DOHH2 (cell line): ENCODE measurements around the gene DGKB.

Experiments
- H3F3A ChIP-seq: fragments of 200-600 bp; sonication (generic), shearing (Covaris generic); 2 replicates; pipeline ENCODE4 v1.6.0; 2016; ENCODE audit warnings: antibody characterized with exemption, mild to moderate bottlenecking; ENCODE audit not compliant: control insufficient read depth, insufficient read depth
- H3K27ac ChIP-seq: fragments of 200-600 bp; sonication (generic); 2 replicates; pipeline ENCODE4 v1.5.1; 2014; ENCODE audit warnings: low read depth, mild to moderate bottlenecking, low read length, moderate library complexity
- H3K27me3 ChIP-seq: fragments of 200-600 bp; sonication (generic); 2 replicates; pipeline ENCODE4 v1.6.1; 2014; ENCODE audit warnings: mild to moderate bottlenecking, low read length, mixed read lengths; ENCODE audit not compliant: control insufficient read depth
- H3K36me3 ChIP-seq: fragments of 200-600 bp; sonication (generic); 2 replicates; pipeline ENCODE4 v1.6.1; 2014; ENCODE audit warnings: mild to moderate bottlenecking, low read length, moderate library complexity, mixed read lengths; ENCODE audit not compliant: control insufficient read depth
- H3K4me1 ChIP-seq: fragments of 200-600 bp; sonication (generic); 2 replicates; pipeline ENCODE4 v1.6.1; 2014; ENCODE audit warnings: mild to moderate bottlenecking, low read length, mixed read lengths; ENCODE audit not compliant: control insufficient read depth
- H3K4me2 ChIP-seq: fragments of 200-600 bp; sonication (generic); 2 replicates; pipeline ENCODE4 v1.6.0; 2014; ENCODE audit warnings: mild to moderate bottlenecking, low read length, moderate library complexity
- H3K4me3 ChIP-seq: fragments of 200-600 bp; sonication (generic); 2 replicates; pipeline ENCODE4 v1.5.1; 2014; ENCODE audit warnings: mild to moderate bottlenecking, low read length, mixed read lengths
- H3K79me2 ChIP-seq: fragments of 200-600 bp; sonication (generic); 2 replicates; pipeline ENCODE4 v1.6.1; 2014; ENCODE audit warnings: mild to moderate bottlenecking, low read length, mixed read lengths; ENCODE audit not compliant: control insufficient read depth
- H3K9me2 ChIP-seq: fragments of 200-600 bp; sonication (generic); replicated peaks from 2 replicates; pipeline ENCODE4 v1.6.1; 2014; ENCODE audit warnings: mild to moderate bottlenecking, low read length, mixed read lengths; ENCODE audit not compliant: control insufficient read depth
- H3K9me3 ChIP-seq: fragments of 200-600 bp; sonication (generic); 2 replicates; pipeline ENCODE4 v1.6.1; 2014; ENCODE audit warnings: antibody characterized with exemption, low read length, mixed read lengths; ENCODE audit not compliant: control insufficient read depth, insufficient read depth
- H4K20me1 ChIP-seq: fragments of 200-600 bp; sonication (generic); 2 replicates; pipeline ENCODE4 v1.6.0; 2014; ENCODE audit warnings: low read depth, mild to moderate bottlenecking, antibody characterized with exemption, low read length, moderate library complexity; ENCODE audit not compliant: control insufficient read depth, insufficient read depth
- CTCF ChIP-seq: fragments of 200-600 bp; sonication (generic); IDR thresholded peaks from one replicate; pipeline ENCODE4 v1.5.1; 2014; ENCODE audit warnings: antibody characterized with exemption, mild to moderate bottlenecking, low read depth, low read length; ENCODE audit not compliant: poor library complexity, severe bottlenecking
- EZH2phosphoT487 ChIP-seq: fragments of 200-600 bp; sonication (generic); IDR thresholded peaks from 2 replicates; pipeline ENCODE4 v1.6.1; 2017; ENCODE audit warnings: borderline replicate concordance, mild to moderate bottlenecking, antibody characterized with exemption, low read length, moderate library complexity, mixed read lengths

DGKB gene

DNA sequence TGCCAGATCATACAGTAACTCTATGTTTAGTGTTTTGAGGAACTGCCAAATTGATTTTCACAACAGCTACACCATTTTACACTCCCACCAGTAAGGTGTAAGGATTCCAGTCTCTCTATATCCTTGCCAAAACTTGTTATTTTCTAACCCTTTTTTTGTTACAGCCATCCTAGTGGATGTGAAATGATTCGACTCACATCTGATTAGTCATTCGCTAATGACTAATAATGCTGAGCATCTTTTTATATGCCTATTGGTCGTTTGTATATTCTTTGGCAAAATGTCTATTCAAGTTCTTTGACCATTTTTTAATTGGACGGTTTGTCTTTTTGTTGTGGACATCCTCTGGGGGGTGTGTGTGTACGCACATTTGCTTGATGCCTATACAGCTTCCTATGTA is 142.8 kb downstream of the DGKB start:
- Histone ChIP-seq H3K27me3 (no peaks in the 10 kb centered on the region), H3K4me3 (no peak overlapping the region), H3F3A (no peaks in the 10 kb centered on the region), H3K36me3 (no peaks in the 10 kb centered on the region), H3K9me3 (no peaks in the 10 kb centered on the region), H3K79me2 (no peaks in the 10 kb centered on the region), H3K4me2 (no peak overlapping the region), H4K20me1 (no peaks in the 10 kb centered on the region), H3K9me2 (no peaks in the 10 kb centered on the region), H3K27ac (no peak overlapping the region), H3K4me1 (no peaks in the 10 kb centered on the region)
- TF ChIP-seq EZH2phosphoT487, result no peak
- TF ChIP-seq CTCF, result no peak

DNA sequence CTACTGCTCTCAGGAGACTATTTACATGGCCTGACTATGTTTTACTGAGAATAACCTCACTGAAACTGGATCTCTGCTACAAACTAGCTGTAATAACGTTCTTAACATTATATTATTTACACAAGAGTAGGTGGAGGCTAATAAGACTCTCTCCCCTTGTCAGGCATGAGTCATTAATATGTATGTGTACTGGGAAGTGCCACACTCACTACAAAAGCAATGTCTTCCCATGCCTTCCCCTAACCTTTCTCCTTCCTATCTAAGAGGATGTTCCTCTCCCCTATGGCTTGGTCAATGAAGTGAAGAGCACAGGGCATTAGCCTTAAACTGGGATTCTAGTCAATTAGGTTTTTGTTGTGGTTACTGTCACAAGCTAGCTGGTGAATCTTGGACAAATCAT is 147.9 kb downstream of the DGKB start:
- no peaks in the 10 kb centered on the region for H3K79me2 ChIP-seq
- no peak overlapping the region for H3K4me3 ChIP-seq
- H3K27me3 ChIP-seq, result no peaks in the 10 kb centered on the region
- H3K4me2 ChIP-seq, result no peak overlapping the region
- no peaks in the 10 kb centered on the region for H4K20me1 ChIP-seq
- no peaks in the 10 kb centered on the region for H3F3A ChIP-seq
- H3K9me2 ChIP-seq, result 0 out of 2 replicates have a peak, but pooled peaks cover 3% of the 10 kb centered on the region
- H3K9me3 ChIP-seq, result no peaks in the 10 kb centered on the region
- no peak overlapping the region for H3K27ac ChIP-seq
- H3K4me1 ChIP-seq, result no peaks in the 10 kb centered on the region
- no peaks in the 10 kb centered on the region for H3K36me3 ChIP-seq
- TF ChIP-seq CTCF, result no peak
- no peak for TF ChIP-seq EZH2phosphoT487

- Histone ChIP-seq H3K4me3 (no peak overlapping the region), H3K79me2 (no peaks in the 10 kb centered on the region), H3K36me3 (no peaks in the 10 kb centered on the region), H3K4me1 (no peaks in the 10 kb centered on the region), H4K20me1 (no peaks in the 10 kb centered on the region), H3K4me2 (no peak overlapping the region), H3K27ac (no peak overlapping the region), H3K9me3 (no peaks in the 10 kb centered on the region), H3K27me3 (no peaks in the 10 kb centered on the region), H3K9me2 (0 out of 2 replicates have a peak, but pooled peaks cover 3% of the 10 kb centered on the region), H3F3A (no peaks in the 10 kb centered on the region)
- TF ChIP-seq CTCF, result no peak
These were observed 150.2 kb downstream of the DGKB start for GRCh38 chr7:14752301-14752700.

DNA sequence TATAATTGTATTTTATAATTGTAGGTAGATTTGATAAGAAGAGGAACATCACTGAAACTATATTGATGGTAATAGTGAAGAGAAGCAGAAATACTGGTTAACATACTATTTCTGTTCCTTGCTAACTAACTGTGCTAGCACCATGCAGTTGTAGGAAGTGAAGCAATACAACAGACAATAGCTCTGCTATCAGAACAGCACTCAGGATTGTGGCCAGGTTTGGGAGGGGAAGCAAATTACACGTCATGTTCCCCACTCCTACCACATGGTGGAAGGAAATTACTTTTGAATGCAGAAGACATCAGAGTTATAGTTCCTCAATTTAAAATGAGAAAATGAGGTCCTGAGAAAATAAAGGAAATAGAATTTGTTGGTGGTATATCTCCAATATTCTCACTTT is 151.1 kb downstream of the DGKB start:
- Histone ChIP-seq H3K4me3 (no peak overlapping the region), H3K27ac (no peak overlapping the region), H3K27me3 (no peaks in the 10 kb centered on the region), H3K9me3 (no peaks in the 10 kb centered on the region), H3K4me2 (no peak overlapping the region), H3K4me1 (no peaks in the 10 kb centered on the region), H4K20me1 (no peaks in the 10 kb centered on the region), H3K9me2 (0 out of 2 replicates have a peak, but pooled peaks cover 3% of the 10 kb centered on the region), H3K79me2 (no peaks in the 10 kb centered on the region), H3K36me3 (no peaks in the 10 kb centered on the region), H3F3A (no peaks in the 10 kb centered on the region)
- TF ChIP-seq CTCF (no peak), EZH2phosphoT487 (no peak)
